Liver (tissue), 9 donors: ENCODE results near the gene KIF6. TPM values are rescaled to one million over a fixed set of nuclear protein-coding genes. Genes with fewer than 3 reads are reported as not detected.

Experiments
- DNase-seq: peaks from one replicate; pipeline ENCODE4 v3.0.0-alpha.2; 2017; ENCODE audit warnings: low spot score
- H3K27ac ChIP-seq, 2 donors: one replicate each; pipeline ENCODE4 v1.7.0; 2013; ENCODE audit warnings: inconsistent platforms in 2 of 2, low read length in 2 of 2, control low read depth in 1 of 2, low read depth in 1 of 2, mild to moderate bottlenecking in 1 of 2
- H3K27me3 ChIP-seq, 4 donors: one replicate each; pipeline versions ENCODE4 v1.6.1 to v1.7.0; 2013; ENCODE audit warnings: low read length in 3 of 4, inconsistent platforms in 1 of 4, mild to moderate bottlenecking in 1 of 4, moderate library complexity in 1 of 4; ENCODE audit not compliant: control insufficient read depth in 4 of 4, insufficient read depth in 4 of 4
- H3K36me3 ChIP-seq, 4 donors: one replicate each; pipeline versions ENCODE4 v1.6.1 to v1.7.0; 2013; ENCODE audit warnings: low read length in 3 of 4, mild to moderate bottlenecking in 3 of 4, low read depth in 1 of 4, moderate library complexity in 1 of 4; ENCODE audit not compliant: control insufficient read depth in 4 of 4, insufficient read depth in 3 of 4
- H3K4me1 ChIP-seq, 4 donors: one replicate each; pipeline versions ENCODE4 v1.6.1 to v1.7.0; 2013; ENCODE audit warnings: low read length in 3 of 4, mild to moderate bottlenecking in 3 of 4, moderate library complexity in 1 of 4; ENCODE audit not compliant: control insufficient read depth in 4 of 4, insufficient read depth in 4 of 4
- H3K4me3 ChIP-seq, 3 donors: one replicate each; pipeline versions ENCODE4 v1.6.1 to v1.7.0; 2013; ENCODE audit warnings: low read length in 3 of 3, control low read depth in 1 of 3, low read depth in 1 of 3, mild to moderate bottlenecking in 1 of 3
- H3K9ac ChIP-seq, 2 donors: one replicate each; pipeline ENCODE4 v1.7.0; 2013; ENCODE audit warnings: low read length in 2 of 2, mild to moderate bottlenecking in 2 of 2, moderate library complexity in 2 of 2, control low read depth in 1 of 2, low read depth in 1 of 2
- H3K9me3 ChIP-seq, 4 donors: one replicate each; pipeline versions ENCODE4 v1.6.1 to v1.7.0; 2013; ENCODE audit warnings: low read length in 3 of 4; ENCODE audit not compliant: control insufficient read depth in 4 of 4
- EGR1 ChIP-seq, 2 donors: IDR thresholded peaks; 2 replicates each; pipeline ENCODE4 v1.6.1; 2016 to 2018; ENCODE audit warnings: antibody characterized with exemption in 2 of 2, low read depth in 2 of 2
- FOXA2 ChIP-seq: IDR thresholded peaks from 2 replicates; pipeline ENCODE4 v1.6.1; 2016; ENCODE audit warnings: antibody characterized with exemption
- GABPA ChIP-seq, 2 donors: IDR thresholded peaks in 1 of 2; conservative IDR thresholded peaks in 1 of 2; 2 replicates each; pipeline ENCODE4 v1.6.1; 2016; ENCODE audit warnings: antibody characterized with exemption in 2 of 2, mild to moderate bottlenecking in 1 of 2, moderate library complexity in 1 of 2
- HNF4A ChIP-seq, 2 donors: conservative IDR thresholded peaks; 2 replicates each; pipeline ENCODE4 v1.6.1; 2016; ENCODE audit warnings: antibody characterized with exemption in 2 of 2, mild to moderate bottlenecking in 2 of 2
- HNF4G ChIP-seq: IDR thresholded peaks from 2 replicates; pipeline ENCODE4 v1.6.1; 2016; ENCODE audit warnings: antibody characterized with exemption
- JUND ChIP-seq, 2 donors: IDR thresholded peaks; 2 replicates each; pipeline ENCODE4 v1.6.1; 2016; ENCODE audit warnings: antibody characterized with exemption in 2 of 2
- NR2F2 ChIP-seq: IDR thresholded peaks from 2 replicates; pipeline ENCODE4 v1.6.1; 2016; ENCODE audit warnings: antibody characterized with exemption
- RAD21 ChIP-seq, 2 donors: IDR thresholded peaks; 2 replicates each; pipeline ENCODE4 v1.6.1; 2016; ENCODE audit warnings: antibody characterized with exemption in 2 of 2, mild to moderate bottlenecking in 2 of 2
- RXRA ChIP-seq, 2 donors: IDR thresholded peaks; 2 replicates each; pipeline ENCODE4 v1.6.1; 2017 to 2018; ENCODE audit warnings: antibody characterized with exemption in 2 of 2, mild to moderate bottlenecking in 1 of 2
- SP1 ChIP-seq: IDR thresholded peaks from 2 replicates; pipeline ENCODE4 v1.6.1; 2018; ENCODE audit warnings: antibody characterized with exemption, mild to moderate bottlenecking
- TAF1 ChIP-seq: conservative IDR thresholded peaks from 2 replicates; pipeline ENCODE4 v1.6.1; 2016; ENCODE audit warnings: antibody characterized with exemption, mild to moderate bottlenecking
- YY1 ChIP-seq: IDR thresholded peaks from 2 replicates; pipeline ENCODE4 v1.6.1; 2016; ENCODE audit warnings: antibody characterized with exemption, mild to moderate bottlenecking
- WGBS: extraction: QIAGEN DNeasy Blood & Tissue Kit; methylation state at CpG from one replicate; pipeline ENCODE4 v1.1.7; 2013; 5-methylcytosine and 5-hydroxymethylcytosine counted together
- polyA plus RNA-seq, 2 donors: library from polyadenylated mRNA; stranded (reverse) in 1 of 2; unstranded in 1 of 2; fragments of 200-250 nt in 1 of 2; fragments of >200 nt in 1 of 2; fragmentation: Nextera tagmentation in 1 of 2; extraction: Ambion mirVana in 1 of 2; gene quantifications; one replicate each; pipeline versions ENCODE4 v1.2.1 to v1.2.3, GENCODE V29; 2013 to 2015
- total RNA-seq, 2 donors: library from RNA; depleted of rRNA; stranded (reverse); fragments of >200 nt; gene quantifications; one replicate each; pipeline ENCODE4 v1.2.3, GENCODE V29; 2014
- TF ChIP-seq, protein P1 (sequence below): IDR thresholded peaks from 2 replicates; pipeline ENCODE4 v1.6.1; 2016; ENCODE audit warnings: antibody characterized with exemption
- TF ChIP-seq, protein P2 (sequence below): IDR thresholded peaks from 2 replicates; pipeline ENCODE4 v1.6.1; 2016; ENCODE audit warnings: antibody characterized with exemption
- TF ChIP-seq, protein P3 (sequence below): IDR thresholded peaks from 2 replicates; pipeline ENCODE4 v1.6.1; 2016; ENCODE audit warnings: antibody characterized with exemption
- TF ChIP-seq, protein P4 (sequence below): fragments of 150-350 bp; IDR thresholded peaks from 2 replicates; pipeline ENCODE4 v1.5.1; 2017; ENCODE audit warnings: improper control_type of control experiment, low read depth, low read length; ENCODE audit not compliant: missing input control
- TF ChIP-seq, protein P5 (sequence below): IDR thresholded peaks from 2 replicates; pipeline ENCODE4 v1.6.1; 2016; ENCODE audit warnings: antibody characterized with exemption, mild to moderate bottlenecking
- donor health status: healthy.
- donor health status: healthy.
- donor health status: healthy.
- donor health status: healthy.
- donor health status: healthy.

The KIF6 gene
- total and polyA plus RNA-seq, 4 donors = 0.17 to 7.5 (median 0.29) TPM

DNA sequence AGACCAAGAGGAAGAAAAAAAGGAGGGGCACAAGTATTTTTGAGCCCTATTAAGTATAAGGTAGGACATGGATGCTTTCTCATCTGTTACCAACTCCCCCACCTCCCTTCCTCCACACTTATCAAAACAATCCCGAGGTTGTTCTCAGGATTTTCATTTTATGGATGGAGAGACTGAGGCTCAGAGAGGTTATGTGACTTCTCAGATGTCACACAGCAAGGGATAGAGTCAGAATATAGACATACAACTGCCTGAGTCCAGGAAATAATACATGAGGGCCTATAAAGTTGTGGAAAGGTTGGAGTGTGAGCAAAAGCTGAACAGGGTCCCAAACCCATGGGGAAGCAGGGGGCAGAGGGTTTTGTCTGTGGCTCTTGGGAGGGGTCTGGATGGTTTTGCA lies 430.3 kb downstream of the KIF6 start:
- WGBS = 76% methylated on average over 1 of the region's 1 CpG
- no peaks in the 10 kb centered on the region for H3K27me3 ChIP-seq
- DNase-seq = no peak
- no peak overlapping the region for H3K4me3 ChIP-seq
- TF ChIP-seq, protein P1, sequence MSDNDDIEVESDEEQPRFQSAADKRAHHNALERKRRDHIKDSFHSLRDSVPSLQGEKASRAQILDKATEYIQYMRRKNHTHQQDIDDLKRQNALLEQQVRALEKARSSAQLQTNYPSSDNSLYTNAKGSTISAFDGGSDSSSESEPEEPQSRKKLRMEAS = no peak
- TF ChIP-seq SP1 (no peak), HNF4A (conservative IDR thresholded peaks at IDR 0.05) (no peak), GABPA (IDR thresholded peaks at IDR 0.05 in 1 of 2, conservative IDR thresholded peaks at IDR 0.05 in 1 of 2) (no peak), RAD21 (IDR thresholded peaks at IDR 0.05) (no peak), RXRA (IDR thresholded peaks at IDR 0.05) (no peak), YY1 (no peak), EGR1 (IDR thresholded peaks at IDR 0.05; ENCODE audit: low read depth in 2 of 2) (no peak), HNF4G (no peak), TAF1 (no peak)
- TF ChIP-seq, protein P2, sequence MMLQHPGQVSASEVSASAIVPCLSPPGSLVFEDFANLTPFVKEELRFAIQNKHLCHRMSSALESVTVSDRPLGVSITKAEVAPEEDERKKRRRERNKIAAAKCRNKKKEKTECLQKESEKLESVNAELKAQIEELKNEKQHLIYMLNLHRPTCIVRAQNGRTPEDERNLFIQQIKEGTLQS = no peak
- TF ChIP-seq, protein P3, sequence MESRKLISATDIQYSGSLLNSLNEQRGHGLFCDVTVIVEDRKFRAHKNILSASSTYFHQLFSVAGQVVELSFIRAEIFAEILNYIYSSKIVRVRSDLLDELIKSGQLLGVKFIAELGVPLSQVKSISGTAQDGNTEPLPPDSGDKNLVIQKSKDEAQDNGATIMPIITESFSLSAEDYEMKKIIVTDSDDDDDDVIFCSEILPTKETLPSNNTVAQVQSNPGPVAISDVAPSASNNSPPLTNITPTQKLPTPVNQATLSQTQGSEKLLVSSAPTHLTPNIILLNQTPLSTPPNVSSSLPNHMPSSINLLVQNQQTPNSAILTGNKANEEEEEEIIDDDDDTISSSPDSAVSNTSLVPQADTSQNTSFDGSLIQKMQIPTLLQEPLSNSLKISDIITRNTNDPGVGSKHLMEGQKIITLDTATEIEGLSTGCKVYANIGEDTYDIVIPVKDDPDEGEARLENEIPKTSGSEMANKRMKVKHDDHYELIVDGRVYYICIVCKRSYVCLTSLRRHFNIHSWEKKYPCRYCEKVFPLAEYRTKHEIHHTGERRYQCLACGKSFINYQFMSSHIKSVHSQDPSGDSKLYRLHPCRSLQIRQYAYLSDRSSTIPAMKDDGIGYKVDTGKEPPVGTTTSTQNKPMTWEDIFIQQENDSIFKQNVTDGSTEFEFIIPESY = no peak
- TF ChIP-seq, protein P4, sequence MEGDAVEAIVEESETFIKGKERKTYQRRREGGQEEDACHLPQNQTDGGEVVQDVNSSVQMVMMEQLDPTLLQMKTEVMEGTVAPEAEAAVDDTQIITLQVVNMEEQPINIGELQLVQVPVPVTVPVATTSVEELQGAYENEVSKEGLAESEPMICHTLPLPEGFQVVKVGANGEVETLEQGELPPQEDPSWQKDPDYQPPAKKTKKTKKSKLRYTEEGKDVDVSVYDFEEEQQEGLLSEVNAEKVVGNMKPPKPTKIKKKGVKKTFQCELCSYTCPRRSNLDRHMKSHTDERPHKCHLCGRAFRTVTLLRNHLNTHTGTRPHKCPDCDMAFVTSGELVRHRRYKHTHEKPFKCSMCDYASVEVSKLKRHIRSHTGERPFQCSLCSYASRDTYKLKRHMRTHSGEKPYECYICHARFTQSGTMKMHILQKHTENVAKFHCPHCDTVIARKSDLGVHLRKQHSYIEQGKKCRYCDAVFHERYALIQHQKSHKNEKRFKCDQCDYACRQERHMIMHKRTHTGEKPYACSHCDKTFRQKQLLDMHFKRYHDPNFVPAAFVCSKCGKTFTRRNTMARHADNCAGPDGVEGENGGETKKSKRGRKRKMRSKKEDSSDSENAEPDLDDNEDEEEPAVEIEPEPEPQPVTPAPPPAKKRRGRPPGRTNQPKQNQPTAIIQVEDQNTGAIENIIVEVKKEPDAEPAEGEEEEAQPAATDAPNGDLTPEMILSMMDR = no peak
- TF ChIP-seq, protein P5, sequence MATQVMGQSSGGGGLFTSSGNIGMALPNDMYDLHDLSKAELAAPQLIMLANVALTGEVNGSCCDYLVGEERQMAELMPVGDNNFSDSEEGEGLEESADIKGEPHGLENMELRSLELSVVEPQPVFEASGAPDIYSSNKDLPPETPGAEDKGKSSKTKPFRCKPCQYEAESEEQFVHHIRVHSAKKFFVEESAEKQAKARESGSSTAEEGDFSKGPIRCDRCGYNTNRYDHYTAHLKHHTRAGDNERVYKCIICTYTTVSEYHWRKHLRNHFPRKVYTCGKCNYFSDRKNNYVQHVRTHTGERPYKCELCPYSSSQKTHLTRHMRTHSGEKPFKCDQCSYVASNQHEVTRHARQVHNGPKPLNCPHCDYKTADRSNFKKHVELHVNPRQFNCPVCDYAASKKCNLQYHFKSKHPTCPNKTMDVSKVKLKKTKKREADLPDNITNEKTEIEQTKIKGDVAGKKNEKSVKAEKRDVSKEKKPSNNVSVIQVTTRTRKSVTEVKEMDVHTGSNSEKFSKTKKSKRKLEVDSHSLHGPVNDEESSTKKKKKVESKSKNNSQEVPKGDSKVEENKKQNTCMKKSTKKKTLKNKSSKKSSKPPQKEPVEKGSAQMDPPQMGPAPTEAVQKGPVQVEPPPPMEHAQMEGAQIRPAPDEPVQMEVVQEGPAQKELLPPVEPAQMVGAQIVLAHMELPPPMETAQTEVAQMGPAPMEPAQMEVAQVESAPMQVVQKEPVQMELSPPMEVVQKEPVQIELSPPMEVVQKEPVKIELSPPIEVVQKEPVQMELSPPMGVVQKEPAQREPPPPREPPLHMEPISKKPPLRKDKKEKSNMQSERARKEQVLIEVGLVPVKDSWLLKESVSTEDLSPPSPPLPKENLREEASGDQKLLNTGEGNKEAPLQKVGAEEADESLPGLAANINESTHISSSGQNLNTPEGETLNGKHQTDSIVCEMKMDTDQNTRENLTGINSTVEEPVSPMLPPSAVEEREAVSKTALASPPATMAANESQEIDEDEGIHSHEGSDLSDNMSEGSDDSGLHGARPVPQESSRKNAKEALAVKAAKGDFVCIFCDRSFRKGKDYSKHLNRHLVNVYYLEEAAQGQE = no peak
- H3K9me3 ChIP-seq = no peaks in the 10 kb centered on the region
- H3K9ac ChIP-seq = no peak overlapping the region
- no peak overlapping the region for H3K27ac ChIP-seq
- H3K36me3 ChIP-seq = no peaks in the 10 kb centered on the region
- peaks cover 19 to 42% (median 28%) of the 10 kb centered on the region in 4 donors for H3K4me1 ChIP-seq

DNA sequence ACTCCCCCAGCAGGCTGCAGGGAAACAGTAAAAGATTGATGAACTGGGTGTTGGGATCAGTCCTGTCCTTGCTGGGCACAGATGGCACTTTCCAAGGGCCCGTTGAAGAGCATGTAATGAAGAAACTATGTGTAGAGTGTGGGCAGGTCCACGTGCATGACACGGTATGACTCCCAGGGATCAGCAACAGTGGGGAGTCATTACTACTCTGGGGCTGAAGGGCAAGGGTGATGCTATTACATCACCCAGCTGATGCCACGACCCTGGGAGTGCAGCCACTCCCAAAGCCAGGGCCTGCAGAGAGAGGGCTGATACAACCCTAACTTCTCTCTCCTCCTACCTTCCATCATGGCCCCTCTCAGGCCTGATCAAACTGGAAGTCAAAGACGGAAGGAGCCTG lies 431.1 kb downstream of the KIF6 start:
- Histone ChIP-seq H3K36me3 (no peaks in the 10 kb centered on the region), H3K27ac (no peak overlapping the region), H3K4me3 (no peak overlapping the region), H3K27me3 (no peaks in the 10 kb centered on the region), H3K4me1 (peaks cover 19 to 42% (median 28%) of the 10 kb centered on the region in 4 donors), H3K9ac (no peak overlapping the region), H3K9me3 (no peaks in the 10 kb centered on the region)
- no peak for DNase-seq
- TF ChIP-seq, protein P3 = no peak
- TF ChIP-seq HNF4A (conservative IDR thresholded peaks at IDR 0.05) (peak; percentile 65), RAD21 (IDR thresholded peaks at IDR 0.05) (no peak), YY1 (no peak), FOXA2 (no peak), SP1 (peak; percentile 51), NR2F2 (no peak), JUND (IDR thresholded peaks at IDR 0.05) (no peak), RXRA (IDR thresholded peaks at IDR 0.05) (peak; percentile 64 to 65), GABPA (IDR thresholded peaks at IDR 0.05 in 1 of 2, conservative IDR thresholded peaks at IDR 0.05 in 1 of 2) (no peak)
- TF ChIP-seq, protein P1 = no peak
- TF ChIP-seq, protein P2 = no peak
- TF ChIP-seq, protein P5 = no peak
- 47% methylated on average over 5 of the region's 5 CpGs for WGBS
